ENCODE data around the gene HOXA7. TPM values are rescaled to one million over a fixed set of nuclear protein-coding genes. Genes with fewer than 3 reads are reported as not detected.

Gene HOXA7
- total RNA-seq, 1 donor from 2014 or later = 1.5 TPM

DNA sequence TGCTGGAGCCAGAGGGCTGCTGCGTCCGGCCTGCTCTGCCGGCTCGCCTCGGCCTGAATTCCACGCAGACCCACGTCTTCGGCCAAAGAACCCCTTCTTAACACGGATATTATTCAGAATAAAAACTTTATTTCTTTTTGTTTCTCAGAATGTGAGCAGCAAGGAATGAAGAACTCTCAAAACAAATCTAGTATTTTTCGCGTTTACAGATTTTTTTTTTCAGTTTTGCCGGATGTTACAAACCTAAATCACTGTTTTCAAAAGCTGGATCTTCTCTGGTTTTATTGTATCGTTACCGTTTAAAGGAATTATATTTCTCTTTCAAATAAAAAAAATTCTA lies 49.6 kb downstream of the HOXA7 start:
- DNase-seq = no peak

DNA sequence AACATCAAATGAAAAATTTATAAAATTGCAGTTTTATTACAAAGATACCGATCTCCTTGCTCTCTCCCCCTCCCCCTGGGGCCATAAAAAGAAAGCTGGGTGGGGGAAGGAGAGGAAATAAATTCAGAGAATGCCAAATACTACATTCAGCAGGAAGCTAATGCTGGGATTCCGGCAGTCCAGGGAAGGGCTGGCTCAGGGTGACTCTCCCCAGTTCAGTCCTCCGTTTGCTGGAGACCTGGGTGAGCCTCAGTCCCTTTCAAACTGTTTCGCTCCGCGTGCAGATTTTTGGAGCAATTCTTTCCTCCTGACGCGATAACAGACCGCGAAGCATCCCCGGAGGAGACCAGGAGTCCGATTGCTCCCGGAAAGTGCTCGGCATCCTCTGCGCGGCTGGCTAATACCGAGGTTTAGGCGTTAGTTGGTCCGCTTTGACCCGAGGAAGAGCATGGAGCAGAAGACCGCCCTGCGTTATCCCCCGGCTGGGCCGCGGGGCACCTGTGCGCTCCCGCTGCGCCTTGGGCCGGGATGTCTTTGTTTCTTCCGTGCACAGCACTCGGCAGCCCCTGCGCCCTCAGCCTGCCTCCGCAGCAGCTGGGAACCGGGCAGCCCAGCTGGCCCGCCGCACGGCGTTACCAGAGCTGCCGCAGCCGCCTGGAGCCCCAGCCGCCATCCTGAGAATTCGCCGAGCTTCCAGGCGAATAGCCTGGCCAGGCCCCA lies 50.1 kb downstream of the HOXA7 start:
- no peak for DNase-seq

DNA sequence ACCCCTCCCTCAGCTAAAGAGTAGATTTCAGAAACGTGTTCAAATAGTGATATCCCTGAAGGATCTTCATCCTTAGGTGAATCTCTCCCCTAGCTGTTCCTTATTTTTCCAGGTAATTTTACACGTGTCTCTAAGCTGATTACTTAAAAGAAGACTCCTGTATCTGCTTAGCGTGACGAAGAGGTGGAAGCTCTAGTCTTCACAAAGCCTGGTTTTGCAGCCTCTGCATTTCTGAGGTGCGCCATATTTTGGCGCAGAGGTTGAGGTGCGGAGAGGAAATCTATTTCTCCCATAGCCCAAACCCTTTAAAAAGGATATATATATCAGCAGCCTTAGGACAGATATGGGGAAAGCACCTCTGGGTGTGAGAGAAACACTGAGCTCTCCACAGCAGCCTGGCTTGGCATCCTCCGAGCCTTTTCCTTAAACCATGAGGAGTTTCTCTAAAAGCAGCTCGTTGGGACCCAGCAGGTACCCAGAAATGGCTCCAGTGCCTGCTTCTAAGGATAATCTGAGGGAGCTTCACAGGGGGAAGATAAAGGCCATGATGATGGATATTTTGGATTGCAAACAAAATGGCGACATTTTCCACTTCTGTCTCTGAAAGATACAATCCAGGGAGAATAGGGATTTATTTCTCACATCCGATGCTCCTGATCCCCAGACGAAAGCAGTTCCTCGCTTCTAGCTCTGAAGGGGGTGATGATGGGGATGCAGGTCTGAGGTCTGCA lies 51.0 kb downstream of the HOXA7 start:
- no peak for DNase-seq

DNA sequence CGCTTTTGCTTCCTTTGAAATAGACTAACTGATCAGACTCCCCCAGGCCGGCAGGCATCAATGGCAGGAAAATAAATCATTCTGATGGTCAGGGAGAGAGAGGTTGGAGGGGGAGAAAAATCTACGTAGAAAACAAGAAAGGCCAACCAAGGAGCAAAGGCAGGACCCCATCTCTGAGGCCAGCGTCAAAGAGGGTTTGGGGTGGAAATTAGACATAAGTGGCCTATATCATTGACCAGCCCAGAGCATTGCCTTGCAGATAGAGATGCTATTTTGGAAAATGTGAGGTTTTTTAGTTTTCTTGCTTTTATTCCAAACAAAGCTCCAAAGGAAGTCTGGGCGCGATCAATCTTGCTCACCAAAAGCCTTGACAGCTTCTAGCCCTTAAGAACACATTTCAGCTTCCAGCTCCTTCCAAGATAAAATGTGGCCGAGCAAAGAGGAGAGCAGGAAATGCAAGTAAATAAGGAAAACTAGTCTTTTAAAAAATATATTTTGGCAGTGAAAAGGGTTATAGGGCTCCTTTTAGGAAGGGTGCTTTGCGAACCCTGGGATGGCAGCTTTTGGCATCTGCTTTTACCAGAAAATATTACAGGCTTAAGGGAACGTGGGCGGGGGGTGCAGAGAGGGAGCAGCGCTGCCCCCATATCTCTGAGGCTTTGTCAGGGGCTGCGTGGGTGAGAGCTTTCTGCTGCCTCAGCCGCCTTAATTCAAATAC lies 52.0 kb downstream of the HOXA7 start:
- no peak for DNase-seq

Small RNA genes lying within 50 kb of the gene (small RNA-seq; reads per million reads assigned to genes)
- gene AC004080.5 (ENCODE audit: low replicate concordance) (not detected), gene RF02140 (ENCODE audit: low replicate concordance) (not detected), gene RF02141 (ENCODE audit: low replicate concordance) (not detected)

Other genes starting within 250 kb of the HOXA7 start
- 0.59 TPM for gene HOXA1, start 60.7 kb downstream of the HOXA7 start, total RNA-seq
- 0.89 TPM for gene HOXA2, start 54.0 kb downstream of the HOXA7 start, total RNA-seq
- gene HOXA4, start 25.9 kb downstream of the HOXA7 start, total RNA-seq = 0.69 TPM
- 4.7 TPM for gene HOXA5, start 13.0 kb downstream of the HOXA7 start, total RNA-seq
- 3.3 TPM for gene HOXA6, start 8.9 kb downstream of the HOXA7 start, total RNA-seq
- gene HOXA3, start 4.1 kb downstream of the HOXA7 start, total RNA-seq = 4.9 TPM
- 9.6 TPM for gene HOXA9, start 8.9 kb upstream of the HOXA7 start, total RNA-seq
- gene HOXA10, start 17.6 kb upstream of the HOXA7 start, total RNA-seq = 2.8 TPM
- gene HOXA11, start 28.6 kb upstream of the HOXA7 start, total RNA-seq = 0.20 TPM
- 1.4 TPM for gene HOXA13, start 43.4 kb upstream of the HOXA7 start, total RNA-seq
- not detected for gene EVX1, start 86.1 kb upstream of the HOXA7 start, total RNA-seq